ENCODE data around the gene TECR.
"Not testable (repeated sequence)": the region's sequence is repeated elsewhere in the genome, so short reads cannot be mapped to it uniquely, and the experiment has no call there.

The TECR gene

GRCh38 chr19:14540741-14541525, 11.5 kb downstream of the TECR start:
- no peak for DNase-seq

- DNase-seq: not testable (repeated sequence)
Observed at GRCh38 chr19:14541979-14542378, 12.6 kb downstream of the TECR start.

GRCh38 chr19:14542711-14543328, 13.4 kb downstream of the TECR start:
- DNase-seq: no peak

GRCh38 chr19:14544047-14544446, 14.7 kb downstream of the TECR start:
- DNase-seq: no peak

- no peak for DNase-seq
Observed at GRCh38 chr19:14544977-14545715, 15.8 kb downstream of the TECR start.

GRCh38 chr19:14545716-14546082, 16.3 kb downstream of the TECR start:
- no peak for DNase-seq

GRCh38 chr19:14550201-14550754, 20.9 kb downstream of the TECR start:
- no peak for DNase-seq

- DNase-seq: peak; percentile 89
Observed at GRCh38 chr19:14551134-14552005, 22.0 kb downstream of the TECR start.

- DNase-seq: not testable (repeated sequence)
Observed at GRCh38 chr19:14552006-14552360, 22.6 kb downstream of the TECR start.

GRCh38 chr19:14553042-14553938, 23.9 kb downstream of the TECR start:
- no peak for DNase-seq

GRCh38 chr19:14553939-14554243, 24.5 kb downstream of the TECR start:
- DNase-seq: no peak

GRCh38 chr19:14554382-14554812, 25.0 kb downstream of the TECR start:
- DNase-seq: no peak

- no peak for DNase-seq
Observed at GRCh38 chr19:14555918-14556661, 26.7 kb downstream of the TECR start.

- peak; percentile 90 for DNase-seq
Observed at GRCh38 chr19:14556662-14557188, 27.3 kb downstream of the TECR start.

- DNase-seq: no peak
Observed at GRCh38 chr19:14558370-14559066, 29.1 kb downstream of the TECR start.

- DNase-seq: no peak
Observed at GRCh38 chr19:14559916-14560775, 30.8 kb downstream of the TECR start.

- no peak for DNase-seq
Observed at GRCh38 chr19:14560776-14561108, 31.3 kb downstream of the TECR start.

- no peak for DNase-seq
Observed at GRCh38 chr19:14561249-14561648, 31.9 kb downstream of the TECR start.

GRCh38 chr19:14561847-14562351, 32.5 kb downstream of the TECR start:
- DNase-seq: no peak
